SW 1271 (cell line): ENCODE data around the gene HSPA14.
A peak's percentile ranks its signal among the peaks of the same experiment; 100 is the strongest.
"Not testable (repeated sequence)": the region's sequence is repeated elsewhere in the genome, so short reads cannot be mapped to it uniquely, and the experiment has no call there.

Experiments
- DNase-seq, 2 experiments: peaks; one replicate each; lab custom pipeline; 2025; lab: John Stamatoyannopoulos, UW

HSPA14 gene, protein sequence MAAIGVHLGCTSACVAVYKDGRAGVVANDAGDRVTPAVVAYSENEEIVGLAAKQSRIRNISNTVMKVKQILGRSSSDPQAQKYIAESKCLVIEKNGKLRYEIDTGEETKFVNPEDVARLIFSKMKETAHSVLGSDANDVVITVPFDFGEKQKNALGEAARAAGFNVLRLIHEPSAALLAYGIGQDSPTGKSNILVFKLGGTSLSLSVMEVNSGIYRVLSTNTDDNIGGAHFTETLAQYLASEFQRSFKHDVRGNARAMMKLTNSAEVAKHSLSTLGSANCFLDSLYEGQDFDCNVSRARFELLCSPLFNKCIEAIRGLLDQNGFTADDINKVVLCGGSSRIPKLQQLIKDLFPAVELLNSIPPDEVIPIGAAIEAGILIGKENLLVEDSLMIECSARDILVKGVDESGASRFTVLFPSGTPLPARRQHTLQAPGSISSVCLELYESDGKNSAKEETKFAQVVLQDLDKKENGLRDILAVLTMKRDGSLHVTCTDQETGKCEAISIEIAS

DNA sequence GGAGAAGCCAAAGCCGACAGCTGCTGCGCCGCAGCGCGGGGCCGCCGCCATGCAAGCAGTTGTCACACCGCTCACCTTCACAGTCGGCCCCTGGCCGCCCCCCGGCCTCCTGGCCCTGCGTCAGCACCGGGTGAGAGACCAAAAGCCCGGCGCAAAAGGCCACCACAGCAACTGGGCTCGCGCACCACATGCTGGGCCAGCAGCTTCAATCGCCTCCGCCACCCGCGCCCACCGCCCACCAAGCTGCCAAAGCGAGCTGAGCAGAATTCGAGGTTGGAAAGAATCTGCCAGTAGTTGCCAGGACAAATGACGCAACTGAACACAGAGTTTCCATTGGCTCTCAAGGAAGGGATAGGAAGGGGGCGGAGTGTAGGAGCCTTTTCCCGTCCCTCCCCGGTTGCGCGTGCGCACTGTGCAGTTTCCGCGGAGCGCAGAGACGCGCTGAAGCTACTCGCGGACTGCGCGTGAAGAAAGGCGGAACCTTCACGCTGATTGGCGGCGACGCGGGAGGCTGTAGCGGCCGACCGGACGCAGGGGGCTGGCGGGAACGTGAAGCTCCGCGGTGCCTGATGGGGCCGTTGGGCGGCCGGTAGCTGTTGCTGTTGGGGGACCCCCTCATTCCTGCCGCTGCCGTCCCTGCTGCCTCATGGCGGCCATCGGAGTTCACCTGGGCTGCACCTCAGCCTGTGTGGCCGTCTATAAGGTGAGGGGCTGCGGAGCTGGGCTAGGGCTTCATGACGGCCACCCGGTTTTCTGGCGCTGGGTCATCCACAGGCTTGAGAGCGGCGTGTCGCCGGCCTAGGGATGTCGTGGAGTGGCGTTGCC, at the start of gene HSPA14, which contains the start of the genes CDNF and MSANTD7:
Gene HSPA14 (plus strand): TSS at position 550 of the 825 bp plus-strand sequence. CDS start 97 bp downstream, at position 647.
Gene CDNF (minus strand): TSS at position 281 of the 825 bp plus-strand sequence. CDS start 91 bp downstream, at position 190.
Gene MSANTD7 (plus strand): TSS at position 550 of the 825 bp plus-strand sequence. CDS start 3,979 bp downstream, outside the sequence.
- peak; percentile 84 to 95 for DNase-seq

GRCh38 chr10:14798636-14799035, 39.5 kb upstream of the HSPA14 start:
- no peak for DNase-seq

- no peak for DNase-seq
Observed at GRCh38 chr10:14800397-14800796, 37.7 kb upstream of the HSPA14 start.

DNA sequence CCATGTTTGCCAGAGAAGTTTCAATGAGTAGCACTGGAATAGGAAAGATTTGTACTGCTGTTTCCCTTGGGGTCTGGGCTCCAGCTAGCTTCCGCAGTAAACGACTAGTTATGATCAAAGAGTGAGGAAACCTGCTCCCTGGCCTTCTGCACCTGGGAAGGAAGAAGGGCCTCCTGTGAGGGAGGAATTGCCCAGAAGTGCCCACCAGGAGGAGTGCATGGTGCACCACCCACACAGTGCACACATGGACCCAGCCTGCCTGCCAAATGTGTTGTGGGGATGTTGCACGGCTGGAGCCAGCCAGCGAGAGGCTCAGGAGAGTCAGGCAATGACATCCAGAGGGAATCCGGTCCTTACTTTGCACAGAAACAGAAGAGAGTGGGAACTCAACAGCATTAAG, 36.4 kb upstream of the HSPA14 start:
- DNase-seq: no peak

- no peak for DNase-seq
Observed at GRCh38 chr10:14803827-14804226, 34.3 kb upstream of the HSPA14 start.

GRCh38 chr10:14806318-14806717, 31.8 kb upstream of the HSPA14 start:
- no peak for DNase-seq

- no peak for DNase-seq
Observed at GRCh38 chr10:14810969-14811953, 26.8 kb upstream of the HSPA14 start.

DNA sequence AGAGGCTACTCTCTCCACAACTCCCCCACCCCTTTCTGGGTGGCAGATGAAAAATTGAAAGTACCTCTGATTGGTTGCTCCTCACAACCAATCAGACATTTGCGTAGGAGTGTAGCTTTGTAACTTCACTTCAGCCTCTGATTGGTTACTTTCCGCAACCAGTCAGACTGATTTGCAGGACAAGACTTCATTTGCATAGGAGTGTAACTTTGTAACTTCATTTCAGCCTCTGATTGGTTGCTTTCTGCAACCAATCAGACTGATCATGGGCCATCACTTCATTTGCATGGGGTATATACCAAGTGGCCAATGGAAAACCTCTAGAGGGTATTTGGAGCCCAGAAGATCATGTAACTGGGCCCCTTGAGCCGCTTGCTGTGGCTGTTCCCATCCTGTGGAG, 25.8 kb upstream of the HSPA14 start:
- DNase-seq: no peak

DNA sequence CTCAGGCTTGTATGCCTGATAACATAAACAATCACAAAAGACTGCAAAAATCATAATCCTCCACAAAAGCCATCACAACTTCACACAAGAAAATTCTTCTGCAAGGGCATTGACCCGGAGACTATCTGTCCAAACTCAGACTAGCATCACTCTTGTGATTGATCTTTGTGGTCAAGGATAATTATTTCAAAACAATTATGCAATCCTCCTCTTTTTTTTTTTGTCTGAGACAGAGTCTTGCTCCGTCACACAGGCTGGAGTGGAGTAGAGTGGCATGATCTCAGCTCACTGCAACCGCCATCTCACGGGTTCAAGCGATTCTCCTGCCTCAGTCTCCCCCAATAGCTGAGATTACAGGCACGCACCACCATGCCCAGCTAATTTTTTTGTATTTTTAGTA, 22.4 kb upstream of the HSPA14 start:
- DNase-seq: no peak

DNA sequence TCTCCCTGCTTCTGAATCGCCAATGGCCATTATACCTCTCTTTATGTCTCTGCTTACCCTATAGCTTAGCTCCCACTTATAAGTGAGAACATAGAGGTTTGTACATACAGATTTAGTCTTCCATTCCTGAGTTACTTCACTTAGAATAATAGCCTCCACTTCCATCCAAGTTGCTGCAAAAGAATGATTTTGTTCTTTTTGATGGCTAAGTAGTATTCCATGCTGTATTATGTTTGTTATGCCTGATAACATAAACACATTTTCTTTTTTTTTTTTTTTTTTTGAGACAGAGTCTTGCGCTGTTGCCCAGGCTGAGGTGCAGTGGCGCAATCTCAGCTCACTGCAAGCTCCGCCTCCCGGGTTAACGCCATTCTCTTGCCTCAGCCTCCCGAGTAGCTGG, 21.4 kb upstream of the HSPA14 start:
- not testable (repeated sequence) for DNase-seq

DNA sequence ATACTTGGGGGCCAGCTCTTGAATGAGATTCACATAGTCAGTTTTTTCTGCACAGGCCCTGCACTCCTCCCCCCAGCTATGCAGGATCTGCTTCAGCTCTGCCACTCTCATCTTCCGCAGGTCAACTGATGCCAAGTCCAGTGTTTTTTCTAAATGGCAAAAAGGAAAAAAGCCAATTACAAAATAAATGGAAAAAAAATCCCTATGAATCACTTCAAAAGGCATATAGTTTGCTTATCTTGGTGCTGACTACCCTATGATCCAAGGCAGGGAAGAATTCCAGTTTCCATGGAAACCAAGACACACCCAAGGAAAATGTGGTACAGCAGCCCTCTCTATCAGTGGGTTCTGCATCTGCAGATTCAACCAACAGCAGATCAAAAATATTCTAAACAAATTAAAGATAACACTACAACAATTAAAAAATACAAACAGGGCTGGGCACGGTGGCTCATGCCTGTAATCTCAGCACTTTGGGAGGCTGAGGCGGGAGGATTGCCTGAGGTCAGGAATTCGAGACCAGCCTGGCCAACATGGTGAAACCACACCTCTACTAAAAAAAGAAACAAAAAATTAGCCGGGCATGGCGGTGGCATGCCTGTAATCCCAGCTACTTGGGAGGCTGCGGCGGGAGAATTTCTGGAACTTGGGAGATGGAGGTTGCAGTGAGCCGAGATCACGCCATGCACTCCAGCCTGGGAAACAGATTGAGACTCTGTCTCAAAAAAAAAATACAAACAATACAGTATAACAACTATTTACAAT, 17.9 kb upstream of the HSPA14 start:
- peak; percentile 11 to 46 for DNase-seq

DNA sequence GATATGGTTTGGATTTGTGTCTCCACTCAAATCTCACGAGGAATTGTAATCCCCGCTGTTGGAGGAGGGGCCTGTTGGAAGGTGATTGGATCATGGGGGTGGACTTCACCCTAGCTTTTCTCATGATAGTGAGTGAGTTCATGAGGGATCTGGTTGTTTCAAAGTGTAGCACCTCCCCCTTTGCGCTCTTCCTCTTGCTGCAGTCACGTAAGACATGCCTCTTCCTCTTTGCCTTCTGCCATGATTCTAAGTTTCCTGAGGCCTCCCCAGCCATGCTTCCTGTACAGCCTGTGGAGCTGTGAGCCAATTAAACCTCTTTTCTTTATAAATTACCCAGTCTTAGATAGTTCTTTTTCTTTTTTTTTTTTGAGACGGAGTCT, 17.3 kb upstream of the HSPA14 start:
- DNase-seq: no peak

- no peak for DNase-seq
Observed at GRCh38 chr10:14821635-14822375, 16.3 kb upstream of the HSPA14 start.

DNA sequence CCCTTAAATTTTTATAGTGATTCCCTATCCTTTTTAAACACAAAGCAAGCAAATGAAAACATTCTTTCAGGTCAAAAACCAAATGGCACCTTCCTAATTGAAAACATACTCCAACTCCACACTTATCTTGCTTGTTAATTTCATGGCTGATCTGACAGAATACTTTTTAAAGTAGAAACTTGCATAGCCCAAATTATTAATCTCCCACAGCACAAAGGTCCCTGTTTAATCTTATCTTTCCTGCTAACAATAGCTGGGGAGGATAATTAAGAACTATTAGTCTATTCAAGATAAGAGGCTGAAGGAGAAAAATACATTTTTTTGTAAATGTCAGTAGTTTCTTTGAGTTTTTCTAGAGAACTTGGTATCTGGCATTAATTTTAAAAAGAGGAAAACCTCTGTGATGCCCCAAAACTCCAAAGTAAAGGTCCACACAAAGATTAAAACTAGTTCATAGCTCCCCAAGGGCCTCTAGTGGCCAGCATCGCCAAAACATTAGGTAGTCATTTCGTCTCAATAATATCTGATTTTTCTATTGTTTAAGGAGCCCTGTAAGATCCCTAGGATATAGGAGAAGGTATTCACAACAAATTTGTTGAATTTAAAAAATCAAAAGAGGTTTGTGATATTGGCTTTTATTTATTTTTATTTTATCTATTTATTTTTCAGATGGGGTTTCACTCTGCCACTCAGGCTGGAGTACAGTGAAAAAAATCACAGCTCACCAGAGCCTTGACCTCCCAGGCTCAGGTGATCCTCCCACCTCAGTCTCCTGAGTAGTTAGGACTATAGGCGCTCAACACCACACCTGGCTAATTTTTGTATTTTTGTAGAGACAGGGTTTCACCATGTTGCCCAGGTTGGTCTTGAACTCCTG, 15.0 kb upstream of the HSPA14 start:
- peak in 1 of 2 experiments; percentile 37 for DNase-seq

GRCh38 chr10:14823966-14824365, 14.1 kb upstream of the HSPA14 start:
- DNase-seq: no peak

GRCh38 chr10:14826076-14826829, 11.9 kb upstream of the HSPA14 start:
- no peak for DNase-seq

DNA sequence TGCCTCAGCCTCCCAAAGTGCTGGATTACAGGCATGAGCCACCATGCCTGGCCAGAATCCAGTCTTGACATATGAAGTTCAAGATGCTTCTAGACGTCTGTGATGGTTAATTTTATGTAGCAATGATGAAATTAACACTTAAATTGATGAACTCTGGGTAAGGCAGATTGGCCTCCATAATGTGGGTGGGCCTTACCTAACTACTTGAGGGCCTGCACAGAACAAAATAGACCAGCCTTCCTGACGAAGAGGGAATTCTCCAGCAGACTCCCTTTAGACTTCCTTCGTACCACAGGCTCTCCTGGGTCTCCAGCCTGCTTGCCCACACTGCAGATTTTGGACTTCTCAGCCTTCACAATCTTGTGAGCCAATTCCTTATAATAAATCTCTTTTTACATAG, 5.0 kb upstream of the HSPA14 start:
- no peak for DNase-seq

- no peak for DNase-seq
Observed at GRCh38 chr10:14836208-14836607, 1.9 kb upstream of the HSPA14 start.
